Kidney epithelial cell (primary cell): ENCODE results near the gene ARL14. TPM values are rescaled to one million over a fixed set of nuclear protein-coding genes. Genes with fewer than 3 reads are reported as not detected.

Experiments used
- DNase-seq: peaks from one replicate; pipeline ENCODE4 v3.0.0-alpha.2; 2010; ENCODE audit warnings: low read depth
- H3K27me3 ChIP-seq: 2 replicates; pipeline ENCODE4 v1.6.0; 2011; ENCODE audit warnings: low read length; ENCODE audit not compliant: control insufficient read depth, insufficient read depth
- H3K36me3 ChIP-seq: 2 replicates; pipeline ENCODE4 v1.5.1; 2011; ENCODE audit warnings: low read length; ENCODE audit not compliant: control insufficient read depth, insufficient read depth
- H3K4me3 ChIP-seq: 2 replicates; pipeline ENCODE4 v1.5.1; 2011; ENCODE audit warnings: low read depth, mild to moderate bottlenecking, control low read depth, low read length
- total RNA-seq: library from RNA; depleted of rRNA; stranded (reverse); fragments of >200 nt; gene quantifications from 2 replicates; pipeline ENCODE4 v1.2.3, GENCODE V29; 2015
- TF ChIP-seq, protein P1 (sequence below): IDR thresholded peaks from 2 replicates; pipeline ENCODE4 v1.5.1; 2011; ENCODE audit warnings: mild to moderate bottlenecking, moderate library complexity, low read length, control low read depth, inconsistent platforms; ENCODE audit not compliant: insufficient read depth, poor library complexity, severe bottlenecking

ARL14 gene
- total RNA-seq, 1 donor from 2014 or later = 0.08 TPM

- Histone ChIP-seq H3K27me3 (no peaks in the 10 kb centered on the region), H3K36me3 (no peaks in the 10 kb centered on the region), H3K4me3 (no peak overlapping the region)
- TF ChIP-seq, protein P1, sequence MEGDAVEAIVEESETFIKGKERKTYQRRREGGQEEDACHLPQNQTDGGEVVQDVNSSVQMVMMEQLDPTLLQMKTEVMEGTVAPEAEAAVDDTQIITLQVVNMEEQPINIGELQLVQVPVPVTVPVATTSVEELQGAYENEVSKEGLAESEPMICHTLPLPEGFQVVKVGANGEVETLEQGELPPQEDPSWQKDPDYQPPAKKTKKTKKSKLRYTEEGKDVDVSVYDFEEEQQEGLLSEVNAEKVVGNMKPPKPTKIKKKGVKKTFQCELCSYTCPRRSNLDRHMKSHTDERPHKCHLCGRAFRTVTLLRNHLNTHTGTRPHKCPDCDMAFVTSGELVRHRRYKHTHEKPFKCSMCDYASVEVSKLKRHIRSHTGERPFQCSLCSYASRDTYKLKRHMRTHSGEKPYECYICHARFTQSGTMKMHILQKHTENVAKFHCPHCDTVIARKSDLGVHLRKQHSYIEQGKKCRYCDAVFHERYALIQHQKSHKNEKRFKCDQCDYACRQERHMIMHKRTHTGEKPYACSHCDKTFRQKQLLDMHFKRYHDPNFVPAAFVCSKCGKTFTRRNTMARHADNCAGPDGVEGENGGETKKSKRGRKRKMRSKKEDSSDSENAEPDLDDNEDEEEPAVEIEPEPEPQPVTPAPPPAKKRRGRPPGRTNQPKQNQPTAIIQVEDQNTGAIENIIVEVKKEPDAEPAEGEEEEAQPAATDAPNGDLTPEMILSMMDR = no peak
- DNase-seq = no peak
These were observed 8.5 kb upstream of the ARL14 start for GRCh38 chr3:160668454-160668853.

- TF ChIP-seq, protein P1 = no peak
- no peak for DNase-seq
- Histone ChIP-seq H3K36me3 (no peaks in the 10 kb centered on the region), H3K27me3 (no peaks in the 10 kb centered on the region), H3K4me3 (no peak overlapping the region)
These were observed 5.7 kb upstream of the ARL14 start for GRCh38 chr3:160671231-160671630.

DNA sequence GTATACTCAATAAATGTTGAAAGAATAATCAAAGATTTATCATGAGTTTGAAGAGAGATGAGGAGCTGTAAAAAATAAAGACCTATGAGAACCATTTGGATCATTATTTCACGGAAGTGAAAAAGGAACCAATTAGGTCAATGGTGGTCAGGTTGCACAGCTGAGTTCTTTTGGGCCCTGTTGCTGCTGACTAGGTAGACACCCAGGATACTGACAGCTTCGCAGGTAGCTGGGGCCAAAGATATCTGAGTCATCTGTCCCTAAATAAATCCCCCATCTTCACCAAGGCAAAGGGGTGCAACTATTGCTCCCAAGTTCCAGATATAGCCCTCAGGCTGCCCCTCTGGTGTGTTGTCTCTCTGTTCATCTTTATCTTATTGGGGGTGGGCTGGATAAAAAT lies 5.0 kb upstream of the ARL14 start:
- Histone ChIP-seq H3K27me3 (no peaks in the 10 kb centered on the region), H3K36me3 (no peaks in the 10 kb centered on the region), H3K4me3 (no peak overlapping the region)
- DNase-seq = no peak
- TF ChIP-seq, protein P1 = no peak

- DNase-seq = no peak
- TF ChIP-seq, protein P1 = no peak
These were observed 3.8 kb upstream of the ARL14 start for GRCh38 chr3:160673188-160673587.

GRCh38 chr3:160675566-160676124 lies 1.3 kb upstream of the ARL14 start:
- TF ChIP-seq, protein P1 = no peak
- Histone ChIP-seq H3K27me3 (no peaks in the 10 kb centered on the region), H3K4me3 (no peak overlapping the region), H3K36me3 (no peaks in the 10 kb centered on the region)
- no peak for DNase-seq

More at GRCh38 chr3:160673188-160673587, 3.8 kb upstream of the ARL14 start:
- H3K27me3 ChIP-seq = no peaks in the 10 kb centered on the region
- no peak overlapping the region for H3K4me3 ChIP-seq
- H3K36me3 ChIP-seq = no peaks in the 10 kb centered on the region

DNA sequence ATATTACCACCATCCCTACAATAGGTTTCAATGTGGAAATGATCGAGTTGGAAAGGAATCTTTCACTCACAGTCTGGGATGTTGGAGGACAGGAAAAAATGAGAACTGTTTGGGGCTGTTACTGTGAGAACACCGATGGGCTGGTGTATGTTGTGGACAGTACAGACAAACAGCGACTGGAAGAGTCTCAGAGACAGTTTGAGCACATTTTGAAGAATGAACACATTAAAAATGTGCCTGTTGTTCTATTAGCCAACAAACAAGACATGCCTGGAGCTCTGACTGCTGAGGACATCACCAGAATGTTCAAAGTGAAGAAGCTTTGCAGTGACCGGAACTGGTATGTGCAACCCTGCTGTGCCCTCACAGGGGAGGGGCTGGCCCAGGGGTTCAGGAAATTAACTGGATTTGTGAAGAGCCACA lies 510 bp downstream of the ARL14 start:
- DNase-seq = no peak
- Histone ChIP-seq H3K36me3 (no peaks in the 10 kb centered on the region), H3K27me3 (no peaks in the 10 kb centered on the region), H3K4me3 (no peak overlapping the region)
- TF ChIP-seq, protein P1 = no peak
